Measurements from ENCODE around the gene SLC9A8.

DNA sequence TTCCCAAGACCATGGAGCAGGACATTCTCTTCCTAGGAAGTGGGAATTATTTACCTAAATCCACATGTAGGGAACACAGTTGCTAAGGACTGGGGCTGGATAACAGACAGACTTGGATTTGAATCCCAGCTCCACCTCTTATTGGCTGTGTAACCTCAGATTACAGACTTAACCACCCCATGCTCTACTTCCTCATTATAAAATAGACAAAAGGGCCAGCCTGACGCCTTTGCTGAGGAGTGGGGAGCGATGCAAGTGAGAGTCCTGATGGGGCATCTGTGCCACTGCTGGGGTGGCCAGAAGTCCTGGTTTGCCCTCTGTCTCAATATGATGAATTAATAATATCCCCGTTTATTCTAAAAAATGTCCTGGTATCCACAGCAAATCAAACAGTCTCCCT lies 55.9 kb downstream of the SLC9A8 start:
- TF ChIP-seq TCF7L2 (IDR thresholded peaks at IDR 0.05; ENCODE audit: borderline replicate concordance, extremely low read depth, insufficient read depth, insufficient read length) (no peak), ELF1 (IDR thresholded peaks at IDR 0.05; ENCODE audit: borderline replicate concordance, low read depth) (no peak), POLR2AphosphoS5 (IDR thresholded peaks at IDR 0.05; ENCODE audit: low read depth, low read length) (no peak), SP1 (IDR thresholded peaks at IDR 0.05; ENCODE audit: low read depth) (no peak), POLR2A (IDR thresholded peaks at IDR 0.05; ENCODE audit: borderline replicate concordance, extremely low read depth, insufficient read depth, insufficient read length) (no peak), EGR1 (IDR thresholded peaks at IDR 0.05; ENCODE audit: low read depth) (no peak), FOSL1 (IDR thresholded peaks at IDR 0.05; ENCODE audit: low read depth) (no peak), EZH2 (IDR thresholded peaks at IDR 0.05) (no peak), YY1 (IDR thresholded peaks at IDR 0.05; ENCODE audit: extremely low read depth, insufficient replicate concordance, low read depth, low read length) (no peak), RAD21 (IDR thresholded peaks at IDR 0.05; ENCODE audit: low read depth) (no peak)
- TF ChIP-seq, protein P1, sequence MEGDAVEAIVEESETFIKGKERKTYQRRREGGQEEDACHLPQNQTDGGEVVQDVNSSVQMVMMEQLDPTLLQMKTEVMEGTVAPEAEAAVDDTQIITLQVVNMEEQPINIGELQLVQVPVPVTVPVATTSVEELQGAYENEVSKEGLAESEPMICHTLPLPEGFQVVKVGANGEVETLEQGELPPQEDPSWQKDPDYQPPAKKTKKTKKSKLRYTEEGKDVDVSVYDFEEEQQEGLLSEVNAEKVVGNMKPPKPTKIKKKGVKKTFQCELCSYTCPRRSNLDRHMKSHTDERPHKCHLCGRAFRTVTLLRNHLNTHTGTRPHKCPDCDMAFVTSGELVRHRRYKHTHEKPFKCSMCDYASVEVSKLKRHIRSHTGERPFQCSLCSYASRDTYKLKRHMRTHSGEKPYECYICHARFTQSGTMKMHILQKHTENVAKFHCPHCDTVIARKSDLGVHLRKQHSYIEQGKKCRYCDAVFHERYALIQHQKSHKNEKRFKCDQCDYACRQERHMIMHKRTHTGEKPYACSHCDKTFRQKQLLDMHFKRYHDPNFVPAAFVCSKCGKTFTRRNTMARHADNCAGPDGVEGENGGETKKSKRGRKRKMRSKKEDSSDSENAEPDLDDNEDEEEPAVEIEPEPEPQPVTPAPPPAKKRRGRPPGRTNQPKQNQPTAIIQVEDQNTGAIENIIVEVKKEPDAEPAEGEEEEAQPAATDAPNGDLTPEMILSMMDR (IDR thresholded peaks at IDR 0.05 in 2 of 3, conservative IDR thresholded peaks at IDR 0.05 in 1 of 3; ENCODE audit: borderline replicate concordance in 1 of 3, insufficient read depth in 1 of 3, low read depth in 2 of 3, low read length in 2 of 3) = no peak
- TF ChIP-seq, protein P2, sequence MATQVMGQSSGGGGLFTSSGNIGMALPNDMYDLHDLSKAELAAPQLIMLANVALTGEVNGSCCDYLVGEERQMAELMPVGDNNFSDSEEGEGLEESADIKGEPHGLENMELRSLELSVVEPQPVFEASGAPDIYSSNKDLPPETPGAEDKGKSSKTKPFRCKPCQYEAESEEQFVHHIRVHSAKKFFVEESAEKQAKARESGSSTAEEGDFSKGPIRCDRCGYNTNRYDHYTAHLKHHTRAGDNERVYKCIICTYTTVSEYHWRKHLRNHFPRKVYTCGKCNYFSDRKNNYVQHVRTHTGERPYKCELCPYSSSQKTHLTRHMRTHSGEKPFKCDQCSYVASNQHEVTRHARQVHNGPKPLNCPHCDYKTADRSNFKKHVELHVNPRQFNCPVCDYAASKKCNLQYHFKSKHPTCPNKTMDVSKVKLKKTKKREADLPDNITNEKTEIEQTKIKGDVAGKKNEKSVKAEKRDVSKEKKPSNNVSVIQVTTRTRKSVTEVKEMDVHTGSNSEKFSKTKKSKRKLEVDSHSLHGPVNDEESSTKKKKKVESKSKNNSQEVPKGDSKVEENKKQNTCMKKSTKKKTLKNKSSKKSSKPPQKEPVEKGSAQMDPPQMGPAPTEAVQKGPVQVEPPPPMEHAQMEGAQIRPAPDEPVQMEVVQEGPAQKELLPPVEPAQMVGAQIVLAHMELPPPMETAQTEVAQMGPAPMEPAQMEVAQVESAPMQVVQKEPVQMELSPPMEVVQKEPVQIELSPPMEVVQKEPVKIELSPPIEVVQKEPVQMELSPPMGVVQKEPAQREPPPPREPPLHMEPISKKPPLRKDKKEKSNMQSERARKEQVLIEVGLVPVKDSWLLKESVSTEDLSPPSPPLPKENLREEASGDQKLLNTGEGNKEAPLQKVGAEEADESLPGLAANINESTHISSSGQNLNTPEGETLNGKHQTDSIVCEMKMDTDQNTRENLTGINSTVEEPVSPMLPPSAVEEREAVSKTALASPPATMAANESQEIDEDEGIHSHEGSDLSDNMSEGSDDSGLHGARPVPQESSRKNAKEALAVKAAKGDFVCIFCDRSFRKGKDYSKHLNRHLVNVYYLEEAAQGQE (IDR thresholded peaks at IDR 0.05; ENCODE audit: low read depth) = no peak
- TF ChIP-seq, protein P3, sequence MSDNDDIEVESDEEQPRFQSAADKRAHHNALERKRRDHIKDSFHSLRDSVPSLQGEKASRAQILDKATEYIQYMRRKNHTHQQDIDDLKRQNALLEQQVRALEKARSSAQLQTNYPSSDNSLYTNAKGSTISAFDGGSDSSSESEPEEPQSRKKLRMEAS (IDR thresholded peaks at IDR 0.05) = no peak
